COLO668 (cell line): ENCODE measurements around the gene RAPGEF4.

Source experiments
- DNase-seq: peaks from one replicate; lab custom pipeline; 2025; ENCODE audit not compliant: unreplicated experiment; lab: John Stamatoyannopoulos, UW

Gene RAPGEF4

GRCh38 chr2:173054466-173054865 is 318.8 kb downstream of the RAPGEF4 start:
- no peak for DNase-seq

DNA sequence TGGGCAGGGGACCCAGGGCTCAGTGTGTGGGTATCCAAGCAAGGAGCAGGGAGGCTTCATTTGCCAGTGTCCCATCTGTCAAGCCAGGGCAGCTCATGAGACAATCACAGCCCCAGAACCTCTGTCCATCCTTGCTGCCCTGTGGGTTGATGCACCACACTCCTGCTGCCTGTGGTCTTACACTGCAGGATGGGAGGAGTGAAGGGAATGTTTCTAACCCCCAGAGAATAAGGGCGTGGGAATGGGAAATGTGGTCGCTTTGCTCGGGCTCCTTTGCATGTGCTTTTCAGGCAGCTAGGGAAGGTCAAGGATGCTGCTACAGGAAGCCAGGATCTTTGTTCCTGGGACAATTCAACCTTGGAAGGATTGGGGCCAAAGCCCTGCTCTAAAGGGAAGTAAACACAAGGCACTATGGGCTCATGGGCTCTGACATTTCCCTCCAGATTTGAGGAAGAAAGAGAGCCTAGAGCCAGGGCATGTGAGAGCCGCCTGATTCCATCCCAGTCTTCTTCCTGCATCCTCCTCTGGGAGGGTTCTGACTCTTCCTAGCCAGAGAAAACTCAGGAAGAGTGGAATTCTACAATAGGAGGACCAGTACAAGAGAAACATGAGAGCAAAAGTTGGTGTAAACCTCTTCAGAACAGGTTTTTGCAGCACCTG is 321.2 kb downstream of the RAPGEF4 start:
- DNase-seq, result no peak

GRCh38 chr2:173058097-173058496 is 322.5 kb downstream of the RAPGEF4 start:
- DNase-seq, result no peak

DNA sequence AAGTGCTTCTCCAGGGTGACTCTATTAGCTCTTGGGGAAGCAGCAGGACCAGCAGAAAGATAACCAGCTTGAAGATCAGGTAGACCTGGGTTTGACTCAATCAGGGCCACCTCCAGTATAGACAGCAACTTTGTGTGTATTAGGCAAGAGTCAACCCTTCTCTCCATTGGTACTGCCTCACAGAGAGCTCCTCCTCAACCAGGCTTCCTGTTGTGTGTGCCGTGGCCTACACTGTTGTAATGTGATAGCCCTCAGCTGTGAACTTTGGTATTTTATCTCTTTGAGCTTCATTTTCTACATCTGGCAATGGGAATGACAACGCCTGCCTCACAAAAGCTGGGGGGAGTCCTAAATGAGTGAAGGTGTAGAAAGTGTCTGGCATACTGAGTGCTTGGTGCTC is 323.0 kb downstream of the RAPGEF4 start:
- DNase-seq, result peak; percentile 16

DNA sequence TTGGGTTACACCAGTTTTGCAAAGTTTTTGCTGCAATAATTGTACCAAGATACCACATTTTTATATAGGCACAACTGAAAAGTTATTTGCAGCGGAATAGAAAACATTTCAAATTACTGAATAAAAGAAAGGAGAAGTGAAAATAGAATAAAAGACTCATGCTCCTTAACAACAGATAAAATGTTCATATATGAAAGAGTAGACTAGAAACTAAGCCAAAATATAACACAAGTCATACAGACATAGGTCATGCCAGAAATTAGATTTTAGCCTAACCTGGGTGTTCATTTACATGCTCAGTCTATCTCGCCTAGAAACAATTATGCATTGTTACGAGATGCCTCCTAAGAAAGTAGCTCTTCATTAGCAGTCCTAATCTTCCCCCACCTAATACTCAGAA is 323.6 kb downstream of the RAPGEF4 start:
- DNase-seq, result no peak

- DNase-seq, result no peak
Observed at GRCh38 chr2:173059971-173060461, 324.4 kb downstream of the RAPGEF4 start.

DNA sequence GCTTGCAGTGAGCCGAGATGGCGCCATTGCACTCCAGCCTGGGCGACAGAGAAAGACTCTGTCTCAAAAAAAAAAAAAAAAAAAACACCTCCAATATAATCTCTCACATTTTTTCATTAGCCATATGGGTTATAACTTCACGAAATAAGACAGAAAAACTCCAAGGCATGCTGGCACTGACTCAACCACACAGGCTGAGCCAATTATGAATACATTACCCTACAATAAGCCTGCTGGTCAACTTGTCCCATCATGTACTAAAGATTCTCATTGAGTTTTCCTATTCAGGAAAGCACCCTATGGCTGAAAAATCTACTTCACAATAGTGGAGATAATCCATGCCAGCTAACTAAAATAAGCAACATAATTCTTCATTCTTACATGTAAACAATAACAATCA is 327.2 kb downstream of the RAPGEF4 start:
- DNase-seq, result no peak

DNA sequence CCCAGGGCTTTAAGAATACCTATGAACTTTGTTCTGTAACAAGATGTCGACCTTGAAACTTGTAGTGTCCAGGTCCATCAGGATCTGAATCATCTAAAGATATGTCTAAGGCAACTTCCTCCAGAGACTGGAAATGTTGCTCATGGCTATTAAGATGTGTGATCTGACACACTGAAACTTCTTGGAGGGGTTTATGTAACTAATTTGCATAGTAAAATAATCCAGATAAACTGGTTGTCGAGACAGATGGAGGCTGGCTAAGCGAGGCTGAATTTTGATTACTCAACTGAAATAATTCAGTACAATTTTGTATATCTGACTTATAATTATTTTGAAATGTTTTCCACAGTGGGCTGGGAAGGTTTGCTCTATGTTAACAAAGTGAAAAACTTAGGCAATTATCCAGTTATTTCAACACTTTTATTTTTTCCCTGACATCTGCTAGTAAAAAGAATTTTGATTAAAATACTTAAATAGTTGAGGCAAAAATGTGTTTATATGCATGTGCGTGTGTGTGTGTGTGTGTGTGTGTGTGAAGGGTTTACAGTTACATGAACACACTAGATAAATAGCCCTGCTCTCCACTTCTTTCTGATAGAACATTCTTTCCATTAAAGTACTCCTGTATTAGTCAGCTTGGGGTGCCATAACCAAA is 328.6 kb downstream of the RAPGEF4 start:
- no peak for DNase-seq

- DNase-seq, result no peak
Observed at GRCh38 chr2:173066887-173067676, 331.4 kb downstream of the RAPGEF4 start.

DNA sequence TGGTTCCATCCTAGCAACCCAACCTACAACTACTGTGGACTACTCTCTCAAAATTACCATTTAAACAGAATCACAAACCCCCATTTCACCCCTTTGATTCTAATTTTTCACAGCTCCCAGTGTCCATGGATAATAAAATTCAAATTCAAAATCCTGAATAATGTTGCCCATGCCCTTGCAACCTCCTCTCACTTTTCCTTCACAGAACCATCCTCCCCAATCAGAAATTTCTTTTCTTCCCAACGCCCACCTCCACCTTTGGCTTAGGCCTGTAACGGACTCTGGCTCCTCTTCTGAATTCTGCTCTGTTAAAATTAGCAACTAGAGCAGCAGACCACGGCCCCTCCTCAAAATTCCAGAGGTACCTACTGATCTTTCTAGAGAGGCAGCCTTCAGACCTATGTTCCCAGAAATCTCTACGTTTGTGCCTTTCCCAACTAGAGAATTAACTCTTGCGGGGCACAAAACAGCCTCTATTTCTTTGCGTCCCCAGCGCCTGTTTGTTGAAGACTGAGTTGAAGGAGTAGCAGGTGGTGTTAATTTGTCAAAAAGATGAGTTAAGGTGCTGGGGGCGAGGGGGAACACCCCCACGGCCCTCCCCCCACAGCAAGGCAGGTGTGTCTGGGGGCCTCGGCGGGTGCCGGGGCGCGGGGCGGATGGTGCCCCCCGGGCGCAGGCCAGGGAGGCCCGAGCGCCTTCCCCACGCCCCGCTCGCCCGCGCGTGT is 339.6 kb downstream of the RAPGEF4 start:
- DNase-seq, result no peak

- peak; percentile 85 for DNase-seq
Observed at GRCh38 chr2:173075781-173076580, 340.3 kb downstream of the RAPGEF4 start, which contains the start of gene MAP3K20. Gene MAP3K20 (plus strand): TSS chr2:173075846. CDS start chr2:173091032, 15,186 bp downstream.

GRCh38 chr2:173076581-173077345 is 341.1 kb downstream of the RAPGEF4 start:
- DNase-seq, result peak; percentile 61

- no peak for DNase-seq
Observed at GRCh38 chr2:173077506-173078177, 342.0 kb downstream of the RAPGEF4 start.

GRCh38 chr2:173079141-173079540 is 343.5 kb downstream of the RAPGEF4 start:
- no peak for DNase-seq

DNA sequence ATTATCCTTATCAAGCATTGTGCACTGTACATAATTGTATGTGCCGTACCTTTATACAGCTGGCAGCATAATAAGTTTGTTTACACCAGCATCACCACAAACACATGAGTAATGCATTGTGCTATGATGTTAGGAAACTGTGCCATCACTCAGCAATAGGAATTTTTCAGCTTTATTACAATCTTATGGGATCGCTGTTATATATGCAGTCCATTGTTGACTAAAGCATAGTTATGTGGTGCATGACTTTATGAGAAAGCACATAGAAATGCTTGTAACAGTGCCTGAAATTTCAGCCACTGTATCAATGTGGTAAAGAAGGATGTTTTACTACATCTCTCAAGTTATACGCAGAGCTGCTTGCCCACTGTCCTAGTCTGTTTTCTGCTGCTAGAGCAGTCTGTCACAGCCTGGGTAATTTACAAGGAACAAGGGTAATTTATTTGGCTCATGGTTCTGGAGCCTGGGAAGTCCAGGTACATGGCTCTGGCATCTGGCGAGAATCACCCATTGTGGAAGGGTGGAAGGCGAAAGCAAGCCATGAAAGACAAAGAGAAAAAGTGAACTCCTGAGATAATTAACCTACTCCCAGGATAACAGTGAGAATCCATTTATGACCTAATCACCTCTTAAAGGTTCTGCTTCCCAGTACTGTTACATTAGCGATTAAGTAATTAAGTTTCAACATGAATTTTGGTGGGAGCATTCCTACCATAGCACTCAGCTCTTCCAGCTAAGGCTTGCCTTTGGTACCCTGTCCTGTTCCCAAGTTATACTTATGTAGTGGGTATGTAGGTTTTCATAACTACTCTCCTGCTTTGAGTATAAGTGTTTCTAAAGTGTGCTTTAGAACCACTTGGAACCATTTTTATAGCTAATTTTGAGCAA is 344.6 kb downstream of the RAPGEF4 start:
- no peak for DNase-seq

GRCh38 chr2:173086518-173087213 is 351.0 kb downstream of the RAPGEF4 start:
- no peak for DNase-seq

DNA sequence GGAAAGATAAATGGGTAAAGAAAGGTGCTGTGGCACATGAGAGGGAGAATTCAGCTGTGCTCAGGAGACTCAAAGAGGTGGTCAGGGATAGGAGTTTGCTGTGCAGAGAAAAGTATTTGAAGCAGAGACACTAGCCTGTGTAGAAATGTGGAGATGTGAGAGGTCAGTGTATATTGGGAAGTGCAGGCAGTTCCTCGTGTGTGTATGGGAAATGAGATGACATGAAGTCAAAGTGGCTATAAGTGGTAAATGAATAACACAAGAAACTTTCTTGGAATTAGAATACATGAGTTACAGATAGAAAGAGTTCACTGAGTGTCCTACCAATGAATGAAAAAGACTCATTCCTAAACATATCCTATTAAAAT is 351.6 kb downstream of the RAPGEF4 start:
- DNase-seq, result no peak
